ENCODE data around the gene SPACA4.

DNA sequence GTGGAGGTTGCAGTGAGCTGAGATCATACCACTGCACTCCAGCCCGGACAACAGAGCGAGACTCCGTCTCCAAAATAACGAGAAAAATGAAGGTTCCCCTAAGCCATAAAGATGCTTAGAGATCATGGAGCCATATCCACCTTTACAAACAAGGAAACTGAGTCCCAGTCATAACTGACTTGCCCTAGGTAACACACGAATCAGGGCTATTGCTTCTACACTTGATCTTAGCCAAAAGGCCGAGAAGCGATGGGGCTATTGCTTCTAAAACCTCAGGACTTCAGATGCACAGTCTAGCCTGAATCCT lies 27.4 kb downstream of the SPACA4 start:
- TF ChIP-seq, protein P1, sequence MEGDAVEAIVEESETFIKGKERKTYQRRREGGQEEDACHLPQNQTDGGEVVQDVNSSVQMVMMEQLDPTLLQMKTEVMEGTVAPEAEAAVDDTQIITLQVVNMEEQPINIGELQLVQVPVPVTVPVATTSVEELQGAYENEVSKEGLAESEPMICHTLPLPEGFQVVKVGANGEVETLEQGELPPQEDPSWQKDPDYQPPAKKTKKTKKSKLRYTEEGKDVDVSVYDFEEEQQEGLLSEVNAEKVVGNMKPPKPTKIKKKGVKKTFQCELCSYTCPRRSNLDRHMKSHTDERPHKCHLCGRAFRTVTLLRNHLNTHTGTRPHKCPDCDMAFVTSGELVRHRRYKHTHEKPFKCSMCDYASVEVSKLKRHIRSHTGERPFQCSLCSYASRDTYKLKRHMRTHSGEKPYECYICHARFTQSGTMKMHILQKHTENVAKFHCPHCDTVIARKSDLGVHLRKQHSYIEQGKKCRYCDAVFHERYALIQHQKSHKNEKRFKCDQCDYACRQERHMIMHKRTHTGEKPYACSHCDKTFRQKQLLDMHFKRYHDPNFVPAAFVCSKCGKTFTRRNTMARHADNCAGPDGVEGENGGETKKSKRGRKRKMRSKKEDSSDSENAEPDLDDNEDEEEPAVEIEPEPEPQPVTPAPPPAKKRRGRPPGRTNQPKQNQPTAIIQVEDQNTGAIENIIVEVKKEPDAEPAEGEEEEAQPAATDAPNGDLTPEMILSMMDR (IDR thresholded peaks at IDR 0.05; ENCODE audit: low read depth, low read length, poor library complexity, severe bottlenecking) = no peak
- TF ChIP-seq EZH2phosphoT487 (IDR thresholded peaks at IDR 0.05; ENCODE audit: borderline replicate concordance, low read length) = no peak
